WTC11 (cell line): ENCODE results near the gene MFAP3L.

Experiments used
- CBFB ChIP-seq: sonication (generic); formaldehyde crosslinking; IDR thresholded peaks from 2 replicates; pipeline ENCODE4 v1.8.1; 2022; ENCODE audit warnings: mild to moderate bottlenecking, low read depth, missing genetic modification reagents
- CTCF ChIP-seq: fragments of 200-600 bp; IDR thresholded peaks from 2 replicates; pipeline ENCODE4 v1.8.0; 2022; ENCODE audit warnings: antibody characterized with exemption
- FOXK1 ChIP-seq: sonication (generic); formaldehyde crosslinking; IDR thresholded peaks from 2 replicates; pipeline ENCODE4 v1.8.0; 2022; ENCODE audit warnings: mild to moderate bottlenecking, moderate library complexity, missing genetic modification reagents
- HMGXB4 ChIP-seq: sonication (generic); formaldehyde crosslinking; IDR thresholded peaks from 2 replicates; pipeline ENCODE4 v1.8.1; 2023; ENCODE audit warnings: mild to moderate bottlenecking, moderate library complexity, missing genetic modification reagents
- OVOL2 ChIP-seq: fragments of 250-450 bp; sonication (Bioruptor Pico); IDR thresholded peaks from 2 replicates; pipeline ENCODE4 v1.9.0; 2021; ENCODE audit warnings: mild to moderate bottlenecking, borderline replicate concordance
- PRDM15 ChIP-seq: sonication (generic); formaldehyde crosslinking; IDR thresholded peaks from 2 replicates; pipeline ENCODE4 v1.8.0; 2022; ENCODE audit warnings: missing genetic modification reagents
- SP1 ChIP-seq: sonication (generic); formaldehyde crosslinking; conservative IDR thresholded peaks from 2 replicates; pipeline ENCODE4 v1.8.1; 2022; ENCODE audit warnings: missing genetic modification reagents
- TCF7 ChIP-seq: sonication (generic); formaldehyde crosslinking; IDR thresholded peaks from 2 replicates; pipeline ENCODE4 v1.8.0; 2022; ENCODE audit warnings: mild to moderate bottlenecking, low read depth, missing genetic modification reagents, moderate library complexity
- TP53 ChIP-seq: sonication (generic); formaldehyde crosslinking; IDR thresholded peaks from 2 replicates; pipeline ENCODE4 v1.8.1; 2023; ENCODE audit warnings: mild to moderate bottlenecking, missing genetic modification reagents
- USF2 ChIP-seq: sonication (generic); formaldehyde crosslinking; IDR thresholded peaks from 2 replicates; pipeline ENCODE4 v1.8.1; 2023; ENCODE audit warnings: mild to moderate bottlenecking, missing genetic modification reagents, moderate library complexity
- ZNF263 ChIP-seq: sonication (generic); formaldehyde crosslinking; IDR thresholded peaks from 2 replicates; pipeline ENCODE4 v1.8.1; 2022; ENCODE audit warnings: low read depth, mild to moderate bottlenecking, moderate library complexity, missing genetic modification reagents
- ZNF317 ChIP-seq: sonication (generic); formaldehyde crosslinking; IDR thresholded peaks from 2 replicates; pipeline ENCODE4 v1.8.1; 2023; ENCODE audit warnings: low read depth, mild to moderate bottlenecking, moderate library complexity, missing genetic modification reagents, borderline replicate concordance
- ZNF416 ChIP-seq: fragments of 250-450 bp; sonication (Bioruptor Pico); IDR thresholded peaks from 2 replicates; pipeline ENCODE4 v1.9.0; 2021; ENCODE audit warnings: mild to moderate bottlenecking, inconsistent platforms

- TF ChIP-seq CTCF (no peak), PRDM15 (CRISPR knock-in tag) (no peak), TCF7 (CRISPR knock-in tag) (no peak), HMGXB4 (CRISPR knock-in tag) (no peak), USF2 (CRISPR knock-in tag) (no peak), FOXK1 (CRISPR knock-in tag) (no peak), CBFB (CRISPR knock-in tag) (no peak), ZNF416 (no peak), OVOL2 (CRISPR knock-in tag) (no peak), SP1 (CRISPR knock-in tag) (no peak), TP53 (no peak), ZNF263 (CRISPR knock-in tag) (no peak), ZNF317 (no peak)
These were observed 10.9 kb downstream of the MFAP3L start for GRCh38 chr4:170015285-170015684.
